MM.1S (cell line): ENCODE measurements around the gene TMC6.

Experiments
- EZH2 ChIP-seq: fragments of 300-600 bp; sonication (generic); optimal IDR thresholded peaks from 2 replicates; pipeline ENCODE3; 2017; ENCODE audit warnings: low read depth, mild to moderate bottlenecking, antibody characterized with exemption, low read length, mixed read lengths
- TF ChIP-seq, protein P1 (sequence below): fragments of 300-600 bp; sonication (generic); IDR thresholded peaks from 2 replicates; pipeline ENCODE4 v1.5.1; 2016; ENCODE audit warnings: antibody characterized with exemption, low read length, mixed read lengths

GRCh38 chr17:78133971-78134898 is 5.7 kb upstream of the TMC6 start:
- TF ChIP-seq EZH2: no peak
- TF ChIP-seq, protein P1, sequence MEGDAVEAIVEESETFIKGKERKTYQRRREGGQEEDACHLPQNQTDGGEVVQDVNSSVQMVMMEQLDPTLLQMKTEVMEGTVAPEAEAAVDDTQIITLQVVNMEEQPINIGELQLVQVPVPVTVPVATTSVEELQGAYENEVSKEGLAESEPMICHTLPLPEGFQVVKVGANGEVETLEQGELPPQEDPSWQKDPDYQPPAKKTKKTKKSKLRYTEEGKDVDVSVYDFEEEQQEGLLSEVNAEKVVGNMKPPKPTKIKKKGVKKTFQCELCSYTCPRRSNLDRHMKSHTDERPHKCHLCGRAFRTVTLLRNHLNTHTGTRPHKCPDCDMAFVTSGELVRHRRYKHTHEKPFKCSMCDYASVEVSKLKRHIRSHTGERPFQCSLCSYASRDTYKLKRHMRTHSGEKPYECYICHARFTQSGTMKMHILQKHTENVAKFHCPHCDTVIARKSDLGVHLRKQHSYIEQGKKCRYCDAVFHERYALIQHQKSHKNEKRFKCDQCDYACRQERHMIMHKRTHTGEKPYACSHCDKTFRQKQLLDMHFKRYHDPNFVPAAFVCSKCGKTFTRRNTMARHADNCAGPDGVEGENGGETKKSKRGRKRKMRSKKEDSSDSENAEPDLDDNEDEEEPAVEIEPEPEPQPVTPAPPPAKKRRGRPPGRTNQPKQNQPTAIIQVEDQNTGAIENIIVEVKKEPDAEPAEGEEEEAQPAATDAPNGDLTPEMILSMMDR: peak; percentile 60
